Measurements from ENCODE around the gene FAM149B1.
"Not testable (repeated sequence)": the region's sequence is repeated elsewhere in the genome, so short reads cannot be mapped to it uniquely, and the experiment has no call there.

Gene FAM149B1

DNA sequence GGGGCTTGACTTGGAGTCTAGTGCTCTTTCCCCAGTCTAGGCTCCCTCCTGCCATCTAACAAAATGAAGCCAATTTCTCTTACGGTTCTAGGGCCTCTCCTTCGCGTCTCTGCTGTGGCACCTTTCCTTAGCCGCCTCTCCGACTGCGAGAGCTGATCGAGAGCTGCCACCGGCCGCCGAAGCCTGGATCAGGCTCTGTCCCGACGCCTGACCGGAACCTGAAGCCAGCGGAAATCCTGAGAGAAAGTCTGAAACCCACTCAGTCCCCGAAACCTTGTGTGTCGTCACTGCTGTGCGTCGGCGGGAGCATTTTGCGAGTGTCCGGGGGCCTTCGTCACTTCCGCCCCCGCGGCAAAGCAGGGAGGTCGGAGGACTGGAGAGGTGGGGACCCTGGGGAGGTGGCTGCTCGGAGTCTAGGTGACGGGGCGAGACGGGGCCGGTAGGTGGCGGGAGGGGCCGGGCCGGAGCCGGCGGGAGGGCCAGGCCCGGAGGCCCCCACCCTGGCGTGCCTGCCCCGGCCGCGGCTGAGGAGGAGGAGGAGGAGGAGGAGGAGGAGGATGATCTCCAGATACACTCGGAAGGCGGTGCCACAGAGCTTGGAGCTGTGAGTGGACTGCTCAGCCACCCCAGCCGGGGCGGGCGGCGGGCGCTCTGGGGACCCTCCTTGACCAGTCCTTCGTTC, at the start of gene FAM149B1, which contains the start of gene ECD:
Gene FAM149B1, plus strand, starts transcription at position 337 of the 682 bp plus-strand sequence. Its CDS starts 221 bp downstream, at position 558.
Gene ECD, minus strand, starts transcription at position 226 of the 682 bp plus-strand sequence. CDS start 4,071 bp downstream, outside the sequence.
- in situ Hi-C loops (cut with MboI; ENCODE audit: low sequenced_read_pairs), result no loop called here

- in situ Hi-C loops (cut with MboI; ENCODE audit: low sequenced_read_pairs), result no loop called here
Observed at GRCh38 chr10:73119457-73119856, 48.5 kb upstream of the FAM149B1 start.

DNA sequence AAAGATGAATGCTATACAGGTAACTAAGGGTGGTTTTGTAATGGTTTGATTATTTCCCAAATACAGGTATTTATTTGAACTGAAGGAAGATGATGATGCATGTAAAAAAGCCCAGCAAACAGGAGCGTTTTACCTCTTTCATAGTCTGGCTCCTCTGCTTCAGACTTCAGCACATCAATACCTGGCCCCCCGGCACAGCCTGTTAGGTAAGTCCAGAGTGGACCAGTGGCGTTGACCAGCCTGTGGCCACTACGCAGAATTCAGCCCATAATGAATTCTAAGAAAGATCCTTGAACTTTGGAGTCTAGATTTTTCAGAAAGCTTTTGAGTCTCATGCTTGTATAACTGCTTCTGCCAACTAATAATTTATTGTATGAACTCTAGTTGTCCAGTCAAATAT, 48.0 kb upstream of the FAM149B1 start:
- in situ Hi-C loops (cut with MboI; ENCODE audit: low sequenced_read_pairs), result no loop called here

- in situ Hi-C loops (cut with MboI; ENCODE audit: low sequenced_read_pairs), result no loop called here
Observed at GRCh38 chr10:73126343-73126742, 41.6 kb upstream of the FAM149B1 start.

- in situ Hi-C loops (cut with MboI; ENCODE audit: low sequenced_read_pairs), result no loop called here
Observed at GRCh38 chr10:73131301-73131700, 36.6 kb upstream of the FAM149B1 start.

DNA sequence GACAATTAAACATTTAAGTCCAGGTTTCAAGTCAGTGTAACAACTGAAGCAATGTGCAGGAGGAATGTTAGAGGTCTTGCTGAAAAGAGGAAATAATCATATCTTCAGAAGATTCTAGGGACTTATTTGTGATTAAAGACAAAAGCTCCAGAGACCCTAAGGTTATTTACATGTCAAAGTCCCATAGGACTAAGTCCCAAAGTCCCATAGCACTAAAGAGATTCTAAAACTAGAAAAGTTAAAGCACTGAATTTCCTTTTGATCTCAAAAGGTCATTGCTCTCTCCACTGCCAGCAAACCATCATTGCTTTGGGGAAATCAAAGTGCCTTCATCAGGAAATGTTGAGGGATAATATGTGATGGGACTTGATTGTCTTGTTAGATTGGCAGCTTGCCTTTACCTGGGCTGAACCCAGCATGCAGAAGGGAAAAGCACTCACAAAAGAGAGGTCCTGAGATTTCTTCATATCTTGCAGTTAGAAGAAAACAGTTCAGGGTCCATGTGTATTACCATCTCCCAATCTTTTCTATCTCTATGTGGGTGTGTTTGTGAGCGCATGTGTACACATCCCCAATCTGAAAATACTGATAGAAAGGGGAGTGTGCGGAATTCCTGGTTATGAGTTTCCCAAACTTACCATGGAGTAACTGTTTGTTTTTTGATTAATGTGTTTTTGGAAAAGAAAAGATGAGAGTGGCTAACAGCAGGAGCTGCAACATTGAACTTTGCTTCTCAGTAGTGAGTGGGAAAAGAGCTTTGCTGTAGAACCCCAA, 35.8 kb upstream of the FAM149B1 start:
- in situ Hi-C loops (cut with MboI; ENCODE audit: low sequenced_read_pairs), result no loop called here

GRCh38 chr10:73134727-73135126, 33.2 kb upstream of the FAM149B1 start:
- in situ Hi-C loops (cut with MboI; ENCODE audit: low sequenced_read_pairs), result no loop called here

DNA sequence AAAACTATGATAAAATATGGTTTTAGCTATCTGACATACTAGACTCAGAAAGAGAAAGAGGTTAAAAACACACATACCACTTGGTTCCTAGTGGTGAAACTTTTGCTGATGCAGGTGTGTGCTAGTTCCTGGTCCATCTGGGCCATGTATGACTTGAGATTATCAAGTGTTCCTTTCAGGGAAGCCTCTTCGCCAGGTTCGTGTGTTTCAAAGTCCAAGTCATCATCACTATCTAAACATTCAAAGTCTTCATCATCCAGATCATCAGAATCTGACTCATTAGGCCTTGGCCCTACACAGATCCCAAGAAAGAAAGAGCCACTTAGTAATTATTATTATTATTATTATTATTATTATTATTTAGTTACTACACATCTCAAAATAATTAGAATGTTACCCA, 31.3 kb upstream of the FAM149B1 start:
- in situ Hi-C loops (cut with MboI; ENCODE audit: low sequenced_read_pairs), result no loop called here

DNA sequence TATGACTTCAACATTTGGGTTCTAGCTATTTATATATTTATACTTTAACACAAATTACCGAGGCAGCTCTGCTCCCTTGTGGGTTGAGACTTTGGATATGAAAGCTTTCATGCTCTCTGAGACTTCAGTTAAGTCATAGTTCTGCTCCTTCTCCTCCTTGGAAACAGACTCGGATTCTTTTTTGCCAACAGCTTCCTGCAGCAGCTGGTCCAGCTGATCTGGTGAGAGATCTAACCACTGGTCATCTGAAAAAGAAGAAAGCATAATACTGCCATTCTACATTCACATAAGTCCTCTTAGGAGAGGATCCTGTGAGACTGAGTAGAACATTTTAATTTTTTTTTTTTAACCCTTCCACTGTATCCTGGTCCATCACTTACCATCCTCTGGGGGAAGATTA, 28.7 kb upstream of the FAM149B1 start:
- in situ Hi-C loops (cut with MboI; ENCODE audit: low sequenced_read_pairs), result no loop called here

- in situ Hi-C loops (cut with MboI; ENCODE audit: low sequenced_read_pairs), result no loop called here
Observed at GRCh38 chr10:73141603-73142002, 26.3 kb upstream of the FAM149B1 start.

DNA sequence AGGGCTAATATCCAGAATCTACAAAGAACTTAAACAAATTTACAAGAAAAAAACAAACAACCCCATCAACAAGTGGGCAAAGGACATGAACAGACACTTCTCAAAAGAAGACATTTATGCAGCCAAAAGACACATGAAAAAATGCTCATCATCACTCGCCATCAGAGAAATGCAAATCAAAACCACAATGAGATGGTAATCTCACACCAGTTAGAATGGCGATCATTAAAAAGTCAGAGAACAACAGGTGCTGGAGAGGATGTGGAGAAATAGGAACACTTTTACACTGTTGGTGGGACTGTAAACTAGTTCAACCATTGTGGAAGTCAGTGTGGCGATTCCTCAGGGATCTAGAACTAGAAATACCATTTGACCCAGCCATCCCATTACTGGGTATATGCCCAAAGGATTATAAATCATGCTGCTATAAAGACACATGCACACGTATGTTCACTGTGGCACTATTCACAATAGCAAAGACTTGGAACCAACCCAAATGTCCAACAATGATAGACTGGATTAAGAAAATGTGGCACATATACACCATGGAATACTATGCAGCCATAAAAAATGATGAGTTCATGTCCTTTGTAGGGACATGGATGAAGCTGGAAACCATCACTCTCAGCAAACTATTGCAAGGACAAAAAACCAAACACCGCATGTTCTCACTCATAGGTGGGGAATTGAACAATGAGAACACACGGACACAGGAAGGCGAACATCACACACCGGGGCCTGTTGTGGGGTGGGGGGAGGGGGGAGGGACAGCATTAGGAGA, 17.1 kb upstream of the FAM149B1 start:
- in situ Hi-C loops (cut with MboI; ENCODE audit: low sequenced_read_pairs), result not testable (repeated sequence)

GRCh38 chr10:73152009-73152408, 15.9 kb upstream of the FAM149B1 start:
- in situ Hi-C loops (cut with MboI; ENCODE audit: low sequenced_read_pairs), result no loop called here

DNA sequence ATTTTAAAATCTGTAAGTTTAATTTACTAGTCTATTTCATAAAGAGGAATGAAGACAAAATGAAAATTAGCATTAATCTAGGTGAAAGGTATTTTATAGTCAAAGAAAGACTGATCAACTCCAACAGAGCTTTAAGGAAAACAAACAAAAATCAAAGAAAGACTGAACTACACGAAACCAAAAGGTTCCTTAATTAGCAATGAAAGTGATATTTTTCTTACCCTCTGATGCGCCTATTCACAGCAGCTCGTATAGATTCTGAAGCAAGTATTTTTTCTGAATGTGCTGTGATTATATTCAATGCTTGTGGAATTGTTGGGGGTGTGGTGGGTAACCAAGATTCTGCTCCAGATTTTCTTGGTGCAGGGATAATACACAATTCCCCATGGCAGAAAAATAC, 11.9 kb upstream of the FAM149B1 start:
- in situ Hi-C loops (cut with MboI; ENCODE audit: low sequenced_read_pairs), result no loop called here

DNA sequence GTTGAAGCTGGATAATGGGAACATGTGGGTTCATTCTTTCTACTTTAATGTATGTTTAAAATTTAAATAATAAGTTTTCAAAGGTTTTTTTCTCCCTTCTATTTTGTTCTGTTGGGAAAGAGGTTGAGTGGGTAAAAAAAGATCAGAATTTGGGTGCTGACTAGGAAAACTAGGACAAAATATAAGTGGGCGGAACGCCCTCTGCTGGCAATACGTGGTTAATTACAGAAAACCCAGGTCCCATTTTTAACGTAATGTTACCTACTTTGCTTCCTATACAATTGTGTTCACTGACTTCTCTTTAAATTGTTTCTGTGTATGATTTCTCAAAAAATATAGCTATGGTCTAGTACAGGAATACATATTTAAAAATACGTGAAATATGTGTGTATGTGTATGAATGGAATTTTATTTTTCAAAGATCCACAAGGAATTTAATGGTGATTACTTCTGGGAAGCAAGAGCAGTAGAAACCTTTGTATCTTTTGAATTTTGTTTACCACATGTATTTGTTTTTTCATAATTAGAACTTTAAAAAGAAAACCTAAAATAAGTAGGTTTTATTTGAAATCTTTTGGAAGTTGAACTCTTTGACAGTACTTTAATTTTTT, 8.8 kb upstream of the FAM149B1 start:
- in situ Hi-C loops (cut with MboI; ENCODE audit: low sequenced_read_pairs), result no loop called here

DNA sequence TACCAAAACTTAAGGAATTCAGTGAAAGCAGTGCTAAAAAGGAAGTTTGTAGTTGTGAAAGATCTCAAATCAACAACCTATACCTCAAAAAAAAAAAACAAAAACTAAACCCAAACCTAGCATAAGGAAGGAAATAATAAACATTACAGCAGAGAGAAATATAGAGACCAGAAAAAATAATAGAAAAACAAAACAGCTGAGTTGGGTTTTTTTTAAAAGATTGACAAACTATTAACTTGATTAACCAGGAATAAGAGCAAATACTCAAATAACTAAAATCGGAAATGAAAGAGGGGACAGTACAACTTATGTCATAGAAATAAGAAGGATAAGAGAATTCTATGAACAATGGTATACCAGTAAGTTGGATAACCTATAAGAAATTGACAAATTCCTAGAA, 6.8 kb upstream of the FAM149B1 start:
- in situ Hi-C loops (cut with MboI; ENCODE audit: low sequenced_read_pairs), result no loop called here

DNA sequence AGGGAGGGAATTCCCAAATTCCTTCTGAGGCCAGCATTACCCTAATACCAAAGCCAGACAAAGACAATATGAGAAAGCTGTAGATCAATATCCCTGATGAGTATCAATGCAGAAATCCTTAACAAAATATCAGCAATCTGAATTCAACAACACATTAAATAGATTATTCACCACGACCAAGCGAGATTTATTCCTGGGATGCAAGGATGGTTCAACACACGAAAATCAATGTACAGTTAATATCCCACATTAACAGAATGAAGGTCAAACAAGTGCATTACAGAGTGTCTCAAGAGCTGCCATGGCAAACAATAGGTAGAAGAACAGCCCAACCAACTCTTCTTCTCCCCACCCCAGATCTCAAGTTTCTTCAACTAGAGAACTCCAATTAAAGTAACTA, 6.3 kb upstream of the FAM149B1 start:
- in situ Hi-C loops (cut with MboI; ENCODE audit: low sequenced_read_pairs), result no loop called here

DNA sequence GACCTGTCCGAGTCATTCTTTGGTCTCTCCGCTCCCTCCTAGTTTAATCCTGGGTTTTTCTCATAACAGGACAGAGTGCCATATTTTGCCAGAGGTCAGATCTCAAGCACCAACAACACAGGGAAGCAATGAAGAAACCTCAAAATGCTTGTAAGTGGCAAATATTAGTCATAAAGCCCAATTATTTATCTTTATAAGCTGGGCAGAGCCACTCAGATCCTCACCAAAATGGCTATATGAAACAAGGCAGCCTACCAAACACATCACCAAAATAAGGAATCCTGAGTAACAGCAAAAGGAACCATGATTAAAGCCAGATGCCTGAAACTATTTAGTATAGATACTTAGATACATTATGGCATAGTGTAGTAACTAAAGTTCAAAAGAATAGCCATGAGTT, 4.8 kb upstream of the FAM149B1 start:
- in situ Hi-C loops (cut with MboI; ENCODE audit: low sequenced_read_pairs), result no loop called here

GRCh38 chr10:73166972-73167371, 947 bp upstream of the FAM149B1 start:
- in situ Hi-C loops (cut with MboI; ENCODE audit: low sequenced_read_pairs), result no loop called here

- in situ Hi-C loops (cut with MboI; ENCODE audit: low sequenced_read_pairs), result no loop called here
Observed at GRCh38 chr10:73167458-73167782, 499 bp upstream of the FAM149B1 start.

DNA sequence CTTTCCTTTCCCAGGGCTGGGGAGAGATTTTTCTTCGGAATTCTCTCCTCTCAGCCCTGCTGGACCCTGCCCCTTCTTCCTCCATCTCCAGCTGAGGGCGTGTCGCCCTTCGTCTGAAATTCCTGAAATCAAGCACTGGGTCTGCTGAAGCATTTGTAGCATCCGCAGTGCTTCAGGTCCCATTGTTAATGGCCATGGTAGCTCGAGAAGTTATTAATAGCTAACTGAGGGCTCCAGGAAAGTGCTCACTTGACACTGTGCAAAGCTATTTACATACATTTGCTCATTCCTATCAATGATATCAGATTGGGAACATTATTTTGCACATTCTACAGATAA, 515 bp downstream of the FAM149B1 start:
- in situ Hi-C loops (cut with MboI; ENCODE audit: low sequenced_read_pairs), result no loop called here

- in situ Hi-C loops (cut with MboI; ENCODE audit: low sequenced_read_pairs), result no loop called here
Observed at GRCh38 chr10:73169320-73169719, 1.4 kb downstream of the FAM149B1 start.

All from HL-60/S4 (cell line).